ENCODE data around the gene ADORA1. TPM values are rescaled to one million over a fixed set of nuclear protein-coding genes. Genes with fewer than 3 reads are reported as not detected.

The ADORA1 gene
- total and polyA plus RNA-seq, 2 of the 13 experiments (the other 11 are each of a cell fraction or from before 2014, with no cell fraction given), result 0.11 TPM; not detected in 1

DNA sequence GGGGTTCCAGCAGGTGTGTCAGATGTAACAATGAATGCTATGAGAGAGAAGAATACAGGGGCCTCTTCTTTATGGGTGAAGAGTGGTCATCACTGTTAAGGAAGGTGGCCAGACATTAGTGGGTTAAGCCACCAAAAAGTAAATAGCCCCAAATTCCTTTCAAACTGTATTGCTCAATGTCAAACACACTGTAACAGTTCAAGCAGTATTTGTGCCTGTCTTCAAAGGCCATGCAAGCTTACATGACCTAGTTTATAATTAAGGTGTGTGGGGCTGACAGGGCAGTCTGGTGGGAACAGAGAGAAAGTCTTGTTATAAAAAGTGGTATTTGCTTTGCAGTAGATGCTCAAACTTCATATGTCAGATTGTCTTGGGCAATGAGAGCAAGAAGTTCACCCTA, 83.5 kb downstream of the ADORA1 start (continued):
- TF ChIP-seq DMTF1 (CRISPR knock-in tag; IDR thresholded peaks at IDR 0.05) (no peak), FOXO1 (CRISPR knock-in tag; IDR thresholded peaks at IDR 0.05) (peak; percentile 22; the same call in 1 of the 2 replicates), THRA (CRISPR knock-in tag; IDR thresholded peaks at IDR 0.05; ENCODE audit: borderline replicate concordance) (peak; percentile 26; the same call in 1 of the 2 replicates), ZNF652 (CRISPR knock-in tag; IDR thresholded peaks at IDR 0.05; ENCODE audit: borderline replicate concordance, low read depth) (peak; percentile 95), ZNF605 (CRISPR knock-in tag; IDR thresholded peaks at IDR 0.05) (no peak)
- TF ChIP-seq, protein P1, sequence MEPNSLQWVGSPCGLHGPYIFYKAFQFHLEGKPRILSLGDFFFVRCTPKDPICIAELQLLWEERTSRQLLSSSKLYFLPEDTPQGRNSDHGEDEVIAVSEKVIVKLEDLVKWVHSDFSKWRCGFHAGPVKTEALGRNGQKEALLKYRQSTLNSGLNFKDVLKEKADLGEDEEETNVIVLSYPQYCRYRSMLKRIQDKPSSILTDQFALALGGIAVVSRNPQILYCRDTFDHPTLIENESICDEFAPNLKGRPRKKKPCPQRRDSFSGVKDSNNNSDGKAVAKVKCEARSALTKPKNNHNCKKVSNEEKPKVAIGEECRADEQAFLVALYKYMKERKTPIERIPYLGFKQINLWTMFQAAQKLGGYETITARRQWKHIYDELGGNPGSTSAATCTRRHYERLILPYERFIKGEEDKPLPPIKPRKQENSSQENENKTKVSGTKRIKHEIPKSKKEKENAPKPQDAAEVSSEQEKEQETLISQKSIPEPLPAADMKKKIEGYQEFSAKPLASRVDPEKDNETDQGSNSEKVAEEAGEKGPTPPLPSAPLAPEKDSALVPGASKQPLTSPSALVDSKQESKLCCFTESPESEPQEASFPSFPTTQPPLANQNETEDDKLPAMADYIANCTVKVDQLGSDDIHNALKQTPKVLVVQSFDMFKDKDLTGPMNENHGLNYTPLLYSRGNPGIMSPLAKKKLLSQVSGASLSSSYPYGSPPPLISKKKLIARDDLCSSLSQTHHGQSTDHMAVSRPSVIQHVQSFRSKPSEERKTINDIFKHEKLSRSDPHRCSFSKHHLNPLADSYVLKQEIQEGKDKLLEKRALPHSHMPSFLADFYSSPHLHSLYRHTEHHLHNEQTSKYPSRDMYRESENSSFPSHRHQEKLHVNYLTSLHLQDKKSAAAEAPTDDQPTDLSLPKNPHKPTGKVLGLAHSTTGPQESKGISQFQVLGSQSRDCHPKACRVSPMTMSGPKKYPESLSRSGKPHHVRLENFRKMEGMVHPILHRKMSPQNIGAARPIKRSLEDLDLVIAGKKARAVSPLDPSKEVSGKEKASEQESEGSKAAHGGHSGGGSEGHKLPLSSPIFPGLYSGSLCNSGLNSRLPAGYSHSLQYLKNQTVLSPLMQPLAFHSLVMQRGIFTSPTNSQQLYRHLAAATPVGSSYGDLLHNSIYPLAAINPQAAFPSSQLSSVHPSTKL (CRISPR knock-in tag; IDR thresholded peaks at IDR 0.05), result peak; percentile 45; the same call in 1 of the 2 replicates

All from HepG2 (cell line).